Right renal cortex interstitium (tissue), 3 donors: ENCODE measurements around the gene SEL1L. TPM values are rescaled to one million over a fixed set of nuclear protein-coding genes. Genes with fewer than 3 reads are reported as not detected.
"Not testable (repeated sequence)": the region's sequence is repeated elsewhere in the genome, so short reads cannot be mapped to it uniquely, and the experiment has no call there.

ENCODE experiments used
- DNase-seq, 3 donors: peaks; one replicate each; pipeline ENCODE4 v3.0.0-alpha.2; 2013; ENCODE audit warnings: low read depth in 3 of 3, low spot score in 2 of 3
- polyA plus RNA-seq, 3 donors: library from polyadenylated mRNA; unstranded; fragments of 120-200 nt; gene quantifications; one replicate each; pipeline ENCODE4 v1.2.1, GENCODE V29; 2013; ENCODE audit not compliant: insufficient read length in 3 of 3

The SEL1L gene
- 10 to 100 TPM; 78.0 to 87.4 (median 85.8) TPM for polyA plus RNA-seq

DNA sequence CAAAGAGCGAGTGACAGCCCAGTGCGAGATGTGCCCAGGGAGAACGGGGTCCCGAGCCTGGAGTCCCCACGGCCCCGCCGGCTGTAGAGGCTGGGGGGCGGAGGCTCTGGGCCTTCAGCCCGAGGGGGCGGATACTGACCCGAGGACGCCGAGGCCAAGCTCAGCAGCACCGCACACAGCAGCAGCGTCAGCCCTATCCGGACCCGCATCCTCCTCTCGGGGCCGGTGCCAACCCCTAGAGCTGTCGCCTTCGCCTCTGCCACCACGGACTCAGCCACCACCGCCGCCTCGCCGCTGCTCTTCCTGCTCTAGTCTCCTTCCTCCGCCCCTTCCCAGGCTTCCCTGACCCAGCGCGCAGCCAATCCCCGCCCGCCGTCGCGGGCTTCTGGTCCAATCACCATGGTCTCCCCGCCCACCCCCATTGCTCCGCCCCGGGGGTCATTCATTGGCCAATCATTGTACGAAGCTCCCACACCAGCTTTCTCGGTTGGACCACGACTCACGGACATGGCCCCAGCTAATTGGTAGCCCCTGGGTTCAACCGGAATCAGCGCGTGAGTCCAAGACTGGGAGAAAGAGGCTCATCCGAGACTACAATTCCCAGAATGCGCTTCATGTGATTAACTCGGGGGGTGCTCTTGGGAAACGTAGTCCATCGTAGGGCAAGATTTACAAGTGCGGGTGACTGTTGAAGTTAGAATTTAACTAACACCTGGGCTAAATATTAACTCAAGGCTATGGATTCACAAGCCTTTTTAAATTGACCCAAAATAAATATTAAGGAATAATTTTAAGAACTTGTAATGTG is at the start of gene SEL1L:
Gene SEL1L (minus strand): TSS at position 318 of the 808 bp plus-strand sequence. CDS start 109 bp downstream, at position 209.
- peak; percentile 98 to 99 (median 99) for DNase-seq

- DNase-seq = no peak
Observed at GRCh38 chr14:81582420-81582819, 48.8 kb upstream of the SEL1L start.

- no peak for DNase-seq
Observed at GRCh38 chr14:81579115-81579514, 45.5 kb upstream of the SEL1L start.

- no peak for DNase-seq
Observed at GRCh38 chr14:81571437-81571836, 37.8 kb upstream of the SEL1L start.

GRCh38 chr14:81567302-81567701 is 33.6 kb upstream of the SEL1L start:
- DNase-seq = no peak

- peak; percentile 17 to 32 (median 27) for DNase-seq
Observed at GRCh38 chr14:81565441-81566290, 32.0 kb upstream of the SEL1L start.

DNA sequence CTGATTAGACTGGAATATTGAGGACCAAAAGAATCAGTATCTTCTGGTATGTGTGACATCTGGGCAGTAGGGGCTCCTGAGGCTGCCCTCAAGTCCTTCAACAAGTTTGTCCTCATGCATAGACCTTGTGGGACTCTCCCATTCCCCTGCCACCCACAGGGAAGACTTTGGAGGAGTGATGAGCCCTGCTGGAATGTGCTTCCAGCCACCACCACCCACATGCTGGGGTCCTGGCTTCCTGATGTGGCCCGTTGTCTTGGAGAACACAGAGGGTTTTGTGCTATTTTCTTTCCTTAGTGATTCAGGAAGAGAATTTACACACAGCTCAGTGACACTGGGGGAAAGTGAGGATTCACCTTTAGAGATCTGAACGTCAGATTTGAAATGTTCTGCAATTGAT is 29.2 kb upstream of the SEL1L start:
- no peak for DNase-seq

- DNase-seq = no peak
Observed at GRCh38 chr14:81561084-81561775, 27.6 kb upstream of the SEL1L start.

DNA sequence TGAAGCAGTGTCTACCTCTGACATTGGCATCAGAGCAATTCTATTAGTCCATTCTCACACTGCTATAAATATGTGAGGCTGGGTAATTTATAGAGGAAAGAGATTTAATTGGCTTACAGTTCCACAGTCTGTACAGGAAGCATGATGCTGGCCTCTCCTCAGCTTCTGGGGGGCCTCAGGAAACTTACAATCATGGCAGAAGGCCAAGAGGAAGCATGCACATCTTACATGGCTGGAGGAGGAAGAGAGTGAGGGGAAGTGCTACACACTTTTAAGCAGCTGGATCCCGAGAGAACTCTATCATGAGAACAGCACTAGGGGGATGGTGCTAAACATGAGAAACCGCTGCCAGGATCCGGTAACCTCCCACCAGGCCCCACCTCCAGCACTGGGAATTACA is 25.7 kb upstream of the SEL1L start:
- DNase-seq = no peak

- no peak for DNase-seq
Observed at GRCh38 chr14:81557146-81557545, 23.5 kb upstream of the SEL1L start.

GRCh38 chr14:81555684-81556083 is 22.0 kb upstream of the SEL1L start:
- no peak for DNase-seq

GRCh38 chr14:81555051-81555450 is 21.4 kb upstream of the SEL1L start:
- no peak for DNase-seq

- DNase-seq = no peak
Observed at GRCh38 chr14:81551471-81551870, 17.8 kb upstream of the SEL1L start.

DNA sequence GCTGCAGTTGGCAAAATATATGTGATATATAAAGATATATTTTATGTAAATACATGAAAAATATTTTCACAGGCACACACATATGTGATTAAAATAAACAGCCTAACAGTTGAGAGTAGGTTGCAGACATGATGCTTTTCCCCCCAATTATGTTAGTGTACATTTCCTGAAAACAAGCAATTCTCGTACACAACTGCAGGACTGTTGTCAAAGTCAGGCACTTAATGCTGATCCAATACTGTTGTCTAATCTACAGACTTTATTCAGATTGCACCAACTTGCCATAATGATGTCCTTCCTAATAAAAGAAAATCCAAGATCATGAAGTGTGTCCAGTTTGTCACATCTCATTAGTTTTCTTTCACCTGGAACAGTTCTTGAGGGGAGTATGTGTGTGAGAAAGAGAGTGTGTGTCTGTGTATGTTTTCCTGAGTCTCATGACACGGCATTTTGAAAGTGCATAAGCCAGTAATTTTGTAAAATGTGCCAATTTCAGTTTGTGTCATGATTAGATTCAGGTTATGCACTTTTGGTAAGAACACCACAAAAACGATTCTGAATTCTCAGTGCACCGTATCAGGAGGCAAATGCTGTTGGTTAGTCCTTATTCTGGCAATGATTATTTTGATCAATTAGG is 16.5 kb upstream of the SEL1L start:
- no peak for DNase-seq

GRCh38 chr14:81541206-81541605 is 7.6 kb upstream of the SEL1L start:
- not testable (repeated sequence) for DNase-seq

- DNase-seq = no peak
Observed at GRCh38 chr14:81537193-81537592, 3.5 kb upstream of the SEL1L start.

- DNase-seq = no peak
Observed at GRCh38 chr14:81536241-81536771, 2.7 kb upstream of the SEL1L start.

GRCh38 chr14:81535396-81536164 is 1.9 kb upstream of the SEL1L start:
- no peak for DNase-seq

DNA sequence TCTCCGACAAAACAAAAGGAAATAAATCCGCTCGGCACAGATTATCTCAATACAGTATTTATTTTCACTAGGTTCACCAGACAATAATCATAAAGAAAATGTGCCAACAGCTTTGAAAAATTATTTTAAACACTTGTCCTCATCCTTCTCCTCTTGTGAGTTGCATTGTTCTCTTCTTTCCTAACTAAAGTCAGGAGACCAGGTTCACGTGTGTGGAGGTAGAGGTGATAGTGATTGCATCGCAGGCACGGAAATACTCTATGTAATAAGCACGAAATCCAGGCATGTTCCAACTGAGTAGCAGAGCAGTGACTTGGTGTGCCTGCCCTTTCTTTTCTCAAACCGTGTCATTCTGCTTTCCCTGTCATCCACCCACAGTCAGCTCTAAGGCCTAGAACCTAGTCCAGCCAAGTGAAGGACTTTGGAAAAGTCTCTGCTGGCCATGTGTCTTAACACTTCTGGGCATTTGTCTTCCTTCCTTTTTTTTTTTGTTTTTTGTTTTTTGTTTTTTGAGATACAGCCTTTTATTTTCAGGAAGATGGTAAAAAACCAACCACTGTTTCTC is 939 bp upstream of the SEL1L start:
- no peak for DNase-seq
